ENCODE measurements around the gene WHRN. TPM values are rescaled to one million over a fixed set of nuclear protein-coding genes. Genes with fewer than 3 reads are reported as not detected.

The WHRN gene
- total RNA-seq, 1 donor from 2014 or later: 12.2 TPM

GRCh38 chr9:114406441-114406840, 98.8 kb downstream of the WHRN start:
- no peak overlapping the region for H3K4me3 Mint-ChIP-seq
- no peak for DNase-seq (ENCODE audit: extremely low spot score, unreplicated experiment)
- no peak overlapping the region for H3K27ac Mint-ChIP-seq
- TF ChIP-seq CTCF (conservative IDR thresholded peaks at IDR 0.05): no peak
- peaks cover 3% of the 10 kb centered on the region for H3K36me3 Mint-ChIP-seq
- no peaks in the 10 kb centered on the region for H3K9me3 Mint-ChIP-seq
- H3K4me1 Mint-ChIP-seq (ENCODE audit: unreplicated experiment): peaks cover 9% of the 10 kb centered on the region
- no peaks in the 10 kb centered on the region for H3K27me3 Mint-ChIP-seq

GRCh38 chr9:114405294-114406034, 99.8 kb downstream of the WHRN start:
- H3K27ac Mint-ChIP-seq: peak overlapping the region; percentile 51
- H3K4me3 Mint-ChIP-seq: no peak overlapping the region
- H3K9me3 Mint-ChIP-seq: no peaks in the 10 kb centered on the region
- peaks cover 12% of the 10 kb centered on the region for H3K4me1 Mint-ChIP-seq (ENCODE audit: unreplicated experiment)
- no peaks in the 10 kb centered on the region for H3K27me3 Mint-ChIP-seq
- H3K36me3 Mint-ChIP-seq: peaks cover 3% of the 10 kb centered on the region
- TF ChIP-seq CTCF (conservative IDR thresholded peaks at IDR 0.05): peak; percentile 95
- DNase-seq (ENCODE audit: extremely low spot score, unreplicated experiment): no peak

GRCh38 chr9:114404531-114404930, 100.7 kb downstream of the WHRN start:
- no peak for TF ChIP-seq CTCF (conservative IDR thresholded peaks at IDR 0.05)
- Mint-ChIP-seq H3K36me3 (peaks cover 3% of the 10 kb centered on the region), H3K27me3 (no peaks in the 10 kb centered on the region), H3K4me1 (ENCODE audit: unreplicated experiment) (peaks cover 12% of the 10 kb centered on the region), H3K4me3 (no peak overlapping the region), H3K9me3 (no peaks in the 10 kb centered on the region), H3K27ac (no peak overlapping the region)
- DNase-seq (ENCODE audit: extremely low spot score, unreplicated experiment): no peak

- Mint-ChIP-seq H3K9me3 (no peaks in the 10 kb centered on the region), H3K4me3 (no peak overlapping the region), H3K4me1 (ENCODE audit: unreplicated experiment) (peaks cover 12% of the 10 kb centered on the region), H3K27me3 (no peaks in the 10 kb centered on the region), H3K36me3 (peaks cover 3% of the 10 kb centered on the region), H3K27ac (no peak overlapping the region)
- no peak for DNase-seq (ENCODE audit: extremely low spot score, unreplicated experiment)
- no peak for TF ChIP-seq CTCF (conservative IDR thresholded peaks at IDR 0.05)
Measured at GRCh38 chr9:114403153-114403756, 102.0 kb downstream of the WHRN start.

GRCh38 chr9:114401344-114401743, 103.9 kb downstream of the WHRN start:
- Mint-ChIP-seq H3K4me1 (ENCODE audit: unreplicated experiment) (peaks cover 24% of the 10 kb centered on the region), H3K27ac (peak overlapping the region; percentile 21), H3K27me3 (no peaks in the 10 kb centered on the region), H3K36me3 (no peaks in the 10 kb centered on the region), H3K4me3 (no peak overlapping the region), H3K9me3 (no peaks in the 10 kb centered on the region)
- TF ChIP-seq CTCF (conservative IDR thresholded peaks at IDR 0.05): no peak
- DNase-seq (ENCODE audit: extremely low spot score, unreplicated experiment): no peak
